D721Med (cell line): ENCODE results near the gene GARIN5B.

Experiments used
- DNase-seq: peaks from one replicate; pipeline ENCODE4 v3.0.0; 2011; ENCODE audit warnings: low spot score; ENCODE audit not compliant: insufficient read length
- FAIRE-seq: peaks from 2 replicates; lab custom pipeline; 2011; peaks lifted over from hg19 to GRCh38; lab: Jason Lieb, UNC
- TF ChIP-seq, protein P1 (sequence below): IDR thresholded peaks from 2 replicates; pipeline ENCODE4 v1.5.1; 2012; ENCODE audit warnings: mild to moderate bottlenecking, control low read depth; ENCODE audit not compliant: insufficient read depth; ENCODE audit errors: missing control alignments

GARIN5B gene

DNA sequence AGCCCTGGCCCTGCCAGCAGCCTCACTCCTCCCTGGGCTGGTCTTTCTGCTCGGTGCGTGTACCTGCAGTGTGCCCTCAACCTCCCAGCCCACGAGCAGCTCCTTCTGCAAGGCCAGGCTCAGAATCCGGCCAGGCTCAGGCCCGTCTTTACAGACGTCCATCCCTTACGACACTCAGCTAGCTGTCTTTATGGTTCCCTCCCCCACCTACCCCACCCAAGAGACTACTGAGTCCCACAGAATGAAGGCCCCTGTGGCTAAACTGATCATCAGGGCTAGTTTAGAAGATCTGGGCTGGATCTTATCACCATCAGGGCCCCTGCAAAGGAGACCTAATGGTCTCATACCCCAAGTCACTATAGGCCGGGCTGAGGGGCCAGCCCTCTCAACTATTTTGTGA, 48.7 kb downstream of the GARIN5B start:
- DNase-seq (no peak), FAIRE-seq (no peak)
- TF ChIP-seq, protein P1, sequence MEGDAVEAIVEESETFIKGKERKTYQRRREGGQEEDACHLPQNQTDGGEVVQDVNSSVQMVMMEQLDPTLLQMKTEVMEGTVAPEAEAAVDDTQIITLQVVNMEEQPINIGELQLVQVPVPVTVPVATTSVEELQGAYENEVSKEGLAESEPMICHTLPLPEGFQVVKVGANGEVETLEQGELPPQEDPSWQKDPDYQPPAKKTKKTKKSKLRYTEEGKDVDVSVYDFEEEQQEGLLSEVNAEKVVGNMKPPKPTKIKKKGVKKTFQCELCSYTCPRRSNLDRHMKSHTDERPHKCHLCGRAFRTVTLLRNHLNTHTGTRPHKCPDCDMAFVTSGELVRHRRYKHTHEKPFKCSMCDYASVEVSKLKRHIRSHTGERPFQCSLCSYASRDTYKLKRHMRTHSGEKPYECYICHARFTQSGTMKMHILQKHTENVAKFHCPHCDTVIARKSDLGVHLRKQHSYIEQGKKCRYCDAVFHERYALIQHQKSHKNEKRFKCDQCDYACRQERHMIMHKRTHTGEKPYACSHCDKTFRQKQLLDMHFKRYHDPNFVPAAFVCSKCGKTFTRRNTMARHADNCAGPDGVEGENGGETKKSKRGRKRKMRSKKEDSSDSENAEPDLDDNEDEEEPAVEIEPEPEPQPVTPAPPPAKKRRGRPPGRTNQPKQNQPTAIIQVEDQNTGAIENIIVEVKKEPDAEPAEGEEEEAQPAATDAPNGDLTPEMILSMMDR: no peak

DNA sequence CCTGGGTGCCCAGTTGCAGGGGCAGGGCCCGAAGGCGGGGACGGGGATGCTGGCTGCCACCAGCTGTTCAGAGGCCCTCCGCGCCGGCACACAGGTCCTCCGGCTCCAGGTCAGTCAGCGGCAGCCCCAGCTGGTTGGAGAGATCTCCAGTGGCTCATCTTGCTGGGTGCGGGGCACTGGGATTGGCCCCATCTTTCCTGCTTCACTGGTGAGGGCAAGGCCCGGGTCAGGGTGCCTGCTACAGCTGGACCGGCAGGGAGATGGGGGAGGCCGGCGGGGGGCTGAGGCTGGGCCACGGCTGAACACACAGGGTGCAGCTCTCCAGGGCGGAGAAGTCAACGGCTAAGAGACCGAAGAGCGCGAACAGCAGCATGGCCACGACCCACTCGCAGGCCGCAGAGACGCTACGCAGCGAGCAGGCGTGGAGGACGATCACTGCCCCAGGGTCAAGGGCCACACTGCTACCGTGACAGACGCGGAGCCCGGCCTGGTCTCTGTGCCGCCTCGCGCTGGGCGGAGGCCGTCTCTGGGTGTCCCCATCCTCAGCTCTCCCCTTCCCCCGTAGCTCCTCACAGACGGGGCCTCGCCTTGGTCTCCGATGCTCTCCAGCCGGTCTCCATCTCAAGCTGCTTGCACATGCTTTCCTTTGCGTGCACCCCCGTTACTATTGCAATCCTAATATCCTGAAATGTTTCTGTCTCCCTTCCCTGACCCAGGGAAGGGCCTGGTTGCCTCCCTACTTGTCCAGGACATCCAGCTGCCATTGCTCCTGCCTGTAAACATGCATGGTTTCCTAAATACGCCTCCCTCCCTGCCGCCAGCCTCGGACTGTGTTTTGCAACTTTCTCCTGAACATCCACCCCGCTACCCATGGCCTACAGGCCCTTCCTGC, 50.2 kb downstream of the GARIN5B start:
- FAIRE-seq (no peak), DNase-seq (no peak)
- TF ChIP-seq, protein P1: no peak

DNA sequence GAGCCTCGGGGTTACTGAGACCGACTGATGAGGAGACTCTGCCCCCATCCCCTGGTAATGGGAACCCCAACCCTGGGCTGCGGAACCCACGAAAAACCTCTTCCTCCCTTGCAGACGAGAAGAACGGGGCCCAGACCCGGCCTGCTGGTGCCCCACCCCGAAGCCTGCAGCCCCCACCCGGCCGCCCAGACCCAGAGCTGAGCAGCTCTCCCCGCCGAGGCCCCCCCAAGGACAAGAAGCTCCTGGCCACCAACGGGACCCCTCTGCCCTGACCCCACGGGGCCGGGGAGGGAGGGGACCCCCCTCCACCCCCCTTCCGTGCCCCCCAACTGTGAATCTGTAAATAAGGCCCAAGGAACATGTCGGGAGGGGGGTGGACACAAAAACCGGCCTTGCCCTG, 51.3 kb downstream of the GARIN5B start:
- FAIRE-seq (no peak), DNase-seq (no peak)
- TF ChIP-seq, protein P1: no peak

DNA sequence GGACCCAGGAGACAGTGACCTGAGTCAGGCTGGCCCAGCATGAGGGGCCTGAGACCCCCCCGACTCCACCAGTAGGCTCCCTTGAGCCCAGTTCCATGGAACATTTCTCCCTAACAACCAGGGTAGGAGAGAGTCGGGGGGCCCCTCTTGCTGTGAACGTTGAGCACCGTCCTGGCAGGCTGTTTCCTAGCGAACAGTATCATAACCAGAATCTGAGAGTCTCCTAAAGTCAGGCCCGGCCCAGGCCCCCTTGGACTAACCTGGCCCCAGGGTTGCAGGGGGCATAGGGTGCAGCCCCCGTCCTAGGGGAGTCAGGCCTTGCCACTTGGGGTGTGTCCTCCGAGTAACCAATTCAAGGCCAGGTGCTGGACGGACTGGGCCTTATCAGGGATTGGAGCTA, 51.7 kb downstream of the GARIN5B start:
- FAIRE-seq: no peak
- TF ChIP-seq, protein P1: no peak
- DNase-seq: no peak

DNA sequence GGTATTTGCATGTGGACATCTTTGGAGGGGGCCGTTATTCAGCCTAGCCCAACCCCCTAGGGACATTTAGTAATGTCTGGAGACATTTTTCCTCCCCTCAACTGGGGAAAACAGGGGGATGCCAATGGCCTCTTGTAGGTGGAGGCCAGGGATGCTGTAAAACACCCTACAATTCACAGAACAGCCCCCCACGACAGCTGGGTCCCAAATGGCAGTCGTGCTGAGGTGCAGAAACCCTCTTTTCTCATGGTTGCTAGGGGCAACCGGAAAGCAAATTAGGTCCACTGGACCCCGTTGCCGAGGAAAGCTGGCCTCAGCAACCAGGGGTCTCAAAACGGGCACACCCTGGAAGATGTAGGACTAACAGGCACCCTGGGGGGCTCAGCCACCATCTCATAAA, 52.6 kb downstream of the GARIN5B start:
- FAIRE-seq: no peak
- DNase-seq: no peak
- TF ChIP-seq, protein P1: no peak

DNA sequence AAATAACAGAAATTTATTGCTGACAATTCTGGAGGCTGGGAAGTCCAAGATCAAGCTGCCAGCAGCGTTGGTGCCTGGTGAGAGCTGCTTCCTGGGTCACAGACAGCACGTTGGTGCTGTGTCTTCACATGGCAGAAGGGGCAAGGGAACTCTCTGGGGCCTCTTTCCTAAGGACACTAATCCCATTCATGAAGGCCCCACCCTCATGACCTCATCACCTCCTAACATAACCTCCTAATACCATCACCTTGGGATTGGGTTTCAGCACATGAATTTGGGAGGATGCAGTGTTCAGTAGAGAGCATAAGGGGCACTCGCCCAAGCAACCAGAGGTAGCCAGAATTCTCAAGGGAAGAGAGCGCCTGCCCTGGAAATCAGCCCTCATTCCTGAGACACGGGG, 53.6 kb downstream of the GARIN5B start:
- FAIRE-seq (no peak), DNase-seq (no peak)
- TF ChIP-seq, protein P1: no peak

DNA sequence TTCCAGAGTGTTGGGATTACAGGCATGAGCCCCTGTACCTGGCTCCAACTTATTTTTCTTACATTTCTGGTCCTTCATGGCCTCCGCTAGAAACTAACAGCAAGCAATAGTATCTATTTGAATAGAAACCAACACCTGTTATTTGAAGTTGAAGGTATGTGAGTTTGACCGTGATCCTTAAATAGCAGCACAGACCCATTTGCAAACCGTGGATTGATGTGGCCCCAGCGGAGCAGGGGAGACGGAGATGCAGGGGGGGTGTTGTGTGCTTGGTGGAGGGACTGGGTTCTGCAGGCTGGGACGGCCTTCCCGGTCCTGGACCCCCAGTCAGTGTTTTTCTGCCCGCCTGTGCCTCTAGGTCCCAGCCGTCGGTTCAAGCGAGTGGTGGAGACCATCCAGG, 54.8 kb downstream of the GARIN5B start:
- no peak for FAIRE-seq
- no peak for DNase-seq
- TF ChIP-seq, protein P1: no peak
